SU-DHL-6 (cell line): Measurements from ENCODE around the gene MSS51.

Experiments
- EZH2phosphoT487 ChIP-seq: fragments of 200-600 bp; sonication (generic), shearing (Covaris generic); conservative IDR thresholded peaks from 2 replicates; pipeline ENCODE4 v1.6.1; 2018; ENCODE audit warnings: mild to moderate bottlenecking, antibody characterized with exemption, low read length, moderate library complexity, mixed read lengths
- TF ChIP-seq, protein P1 (sequence below): fragments of 200-600 bp; sonication (generic); IDR thresholded peaks from one replicate; pipeline ENCODE4 v1.5.1; 2017; ENCODE audit warnings: antibody characterized with exemption, mild to moderate bottlenecking, low read length, moderate library complexity; ENCODE audit not compliant: insufficient read depth, poor library complexity, severe bottlenecking

DNA sequence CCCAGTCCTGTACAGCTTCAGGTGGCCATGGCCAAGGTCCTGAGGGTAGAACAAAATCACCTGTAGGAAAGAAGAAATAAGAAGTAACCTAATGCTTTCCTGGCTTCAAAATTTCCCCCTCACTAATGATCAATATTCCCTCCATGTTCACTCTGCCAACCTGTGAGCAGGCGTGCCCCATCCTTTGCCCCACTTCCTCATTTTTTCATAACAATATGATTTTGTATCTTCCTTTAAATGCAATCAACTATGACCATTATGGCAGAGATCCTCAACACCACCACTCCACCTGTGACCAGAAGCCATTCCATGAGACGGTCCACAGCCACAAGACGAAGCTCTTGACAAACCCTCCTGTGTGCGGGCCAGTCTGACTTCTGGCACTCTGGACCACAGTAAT, 7.0 kb downstream of the MSS51 start:
- TF ChIP-seq, protein P1, sequence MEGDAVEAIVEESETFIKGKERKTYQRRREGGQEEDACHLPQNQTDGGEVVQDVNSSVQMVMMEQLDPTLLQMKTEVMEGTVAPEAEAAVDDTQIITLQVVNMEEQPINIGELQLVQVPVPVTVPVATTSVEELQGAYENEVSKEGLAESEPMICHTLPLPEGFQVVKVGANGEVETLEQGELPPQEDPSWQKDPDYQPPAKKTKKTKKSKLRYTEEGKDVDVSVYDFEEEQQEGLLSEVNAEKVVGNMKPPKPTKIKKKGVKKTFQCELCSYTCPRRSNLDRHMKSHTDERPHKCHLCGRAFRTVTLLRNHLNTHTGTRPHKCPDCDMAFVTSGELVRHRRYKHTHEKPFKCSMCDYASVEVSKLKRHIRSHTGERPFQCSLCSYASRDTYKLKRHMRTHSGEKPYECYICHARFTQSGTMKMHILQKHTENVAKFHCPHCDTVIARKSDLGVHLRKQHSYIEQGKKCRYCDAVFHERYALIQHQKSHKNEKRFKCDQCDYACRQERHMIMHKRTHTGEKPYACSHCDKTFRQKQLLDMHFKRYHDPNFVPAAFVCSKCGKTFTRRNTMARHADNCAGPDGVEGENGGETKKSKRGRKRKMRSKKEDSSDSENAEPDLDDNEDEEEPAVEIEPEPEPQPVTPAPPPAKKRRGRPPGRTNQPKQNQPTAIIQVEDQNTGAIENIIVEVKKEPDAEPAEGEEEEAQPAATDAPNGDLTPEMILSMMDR: no peak
- no peak for TF ChIP-seq EZH2phosphoT487
